Loucy (cell line): ENCODE measurements around the gene NAXD.
"Not testable (repeated sequence)": the region's sequence is repeated elsewhere in the genome, so short reads cannot be mapped to it uniquely, and the experiment has no call there.

Source experiments
- EZH2phosphoT487 ChIP-seq: fragments of 200-600 bp; IDR thresholded peaks from 2 replicates; pipeline ENCODE4 v1.6.1; 2018; ENCODE audit warnings: antibody characterized with exemption, mild to moderate bottlenecking, moderate library complexity, borderline replicate concordance
- TF ChIP-seq, protein P1 (sequence below): fragments of 200-600 bp; sonication (generic); conservative IDR thresholded peaks from 2 replicates; pipeline ENCODE4 v1.5.1; 2014; ENCODE audit warnings: mild to moderate bottlenecking, antibody characterized with exemption, low read length

DNA sequence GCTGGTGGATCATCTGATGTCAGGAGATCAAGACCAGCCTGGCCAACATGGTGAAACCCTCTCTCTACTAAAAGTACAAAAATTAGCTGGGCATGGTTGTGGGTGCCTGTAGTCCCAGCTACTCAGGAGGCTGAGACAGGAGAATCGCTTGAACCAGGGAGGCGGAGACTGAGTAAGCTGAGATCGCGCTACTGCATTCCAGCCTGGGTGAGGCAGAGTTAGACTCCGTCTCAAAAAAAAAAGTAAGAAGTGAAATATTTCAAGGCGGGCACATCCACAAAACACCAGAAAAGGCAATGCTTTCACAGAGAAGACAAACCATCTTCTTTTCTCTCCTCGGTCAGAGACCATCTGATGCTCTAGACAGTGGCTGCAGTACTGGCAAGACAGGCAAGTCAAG, 45.4 kb upstream of the NAXD start:
- TF ChIP-seq, protein P1, sequence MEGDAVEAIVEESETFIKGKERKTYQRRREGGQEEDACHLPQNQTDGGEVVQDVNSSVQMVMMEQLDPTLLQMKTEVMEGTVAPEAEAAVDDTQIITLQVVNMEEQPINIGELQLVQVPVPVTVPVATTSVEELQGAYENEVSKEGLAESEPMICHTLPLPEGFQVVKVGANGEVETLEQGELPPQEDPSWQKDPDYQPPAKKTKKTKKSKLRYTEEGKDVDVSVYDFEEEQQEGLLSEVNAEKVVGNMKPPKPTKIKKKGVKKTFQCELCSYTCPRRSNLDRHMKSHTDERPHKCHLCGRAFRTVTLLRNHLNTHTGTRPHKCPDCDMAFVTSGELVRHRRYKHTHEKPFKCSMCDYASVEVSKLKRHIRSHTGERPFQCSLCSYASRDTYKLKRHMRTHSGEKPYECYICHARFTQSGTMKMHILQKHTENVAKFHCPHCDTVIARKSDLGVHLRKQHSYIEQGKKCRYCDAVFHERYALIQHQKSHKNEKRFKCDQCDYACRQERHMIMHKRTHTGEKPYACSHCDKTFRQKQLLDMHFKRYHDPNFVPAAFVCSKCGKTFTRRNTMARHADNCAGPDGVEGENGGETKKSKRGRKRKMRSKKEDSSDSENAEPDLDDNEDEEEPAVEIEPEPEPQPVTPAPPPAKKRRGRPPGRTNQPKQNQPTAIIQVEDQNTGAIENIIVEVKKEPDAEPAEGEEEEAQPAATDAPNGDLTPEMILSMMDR = not testable (repeated sequence)
- not testable (repeated sequence) for TF ChIP-seq EZH2phosphoT487
